HG03571 (cell line): ENCODE results near the gene SLC22A1.
"Not testable (repeated sequence)": the region's sequence is repeated elsewhere in the genome, so short reads cannot be mapped to it uniquely, and the experiment has no call there.

Experiments
- ATAC-seq: cut with Tn5 transposase; IDR thresholded peaks from one replicate; pipeline ENCODE4 v1.9.1; 2021; ENCODE audit not compliant: unreplicated experiment

The SLC22A1 gene

DNA sequence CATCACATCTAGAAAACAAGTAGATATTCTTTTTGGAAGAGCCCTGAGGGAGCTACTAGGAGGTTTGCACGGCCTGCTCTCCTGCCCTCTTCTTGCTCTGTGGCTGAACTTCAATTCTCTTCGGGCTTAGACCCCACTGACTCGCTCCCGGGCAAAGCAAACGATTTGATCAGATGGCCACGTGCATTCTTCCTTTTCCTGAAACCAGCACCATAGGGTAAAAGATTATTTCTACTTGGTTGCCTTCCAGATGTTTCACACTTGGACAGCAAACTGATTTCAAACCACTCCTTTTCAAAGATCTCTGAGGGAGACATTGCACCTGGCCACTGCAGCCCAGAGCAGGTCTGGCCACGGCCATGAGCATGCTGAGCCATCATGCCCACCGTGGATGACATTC, at the start of gene SLC22A1:
TSS of gene SLC22A1 (plus strand) at position 258 of the 400 bp plus-strand sequence. CDS start at position 379, 121 bp downstream.
- no peak for ATAC-seq

DNA sequence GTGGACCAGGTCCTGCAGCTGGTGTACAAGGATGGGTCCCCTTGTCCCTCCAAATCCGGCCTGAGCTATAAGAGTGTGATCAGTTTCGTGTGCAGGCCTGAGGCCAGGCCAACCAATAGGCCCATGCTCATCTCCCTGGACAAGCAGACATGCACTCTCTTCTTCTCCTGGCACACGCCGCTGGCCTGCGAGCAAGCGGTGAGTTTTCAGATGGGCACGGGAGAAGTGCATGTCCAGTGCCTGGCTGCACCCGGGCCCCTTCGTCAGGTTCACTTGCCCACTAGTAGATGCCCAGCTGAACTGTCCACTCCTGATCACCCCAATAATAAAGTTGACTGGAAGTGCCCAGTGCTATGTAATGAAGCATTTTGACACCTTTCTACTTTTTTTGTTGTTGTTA, 48.3 kb upstream of the SLC22A1 start:
- ATAC-seq: no peak

DNA sequence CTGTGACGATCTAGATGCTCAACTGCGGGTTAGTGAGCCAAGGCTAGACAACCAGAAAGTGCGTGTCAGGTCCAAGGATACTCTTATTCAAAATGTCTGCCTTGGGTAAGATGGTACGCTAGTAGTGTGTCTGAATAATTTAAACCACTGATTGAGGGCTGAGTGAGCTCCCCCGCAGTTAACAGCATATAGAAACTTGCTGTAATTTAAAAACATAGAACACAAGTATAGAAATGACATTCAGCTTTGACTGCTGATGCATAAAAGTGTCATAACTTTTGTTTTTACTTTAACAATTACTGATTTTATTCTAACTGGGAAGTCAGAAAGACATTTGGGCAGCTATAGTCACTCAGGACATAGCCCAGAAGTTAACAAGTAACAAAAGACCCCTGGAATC, 45.6 kb upstream of the SLC22A1 start:
- no peak for ATAC-seq

GRCh38 chr6:160077024-160077423, 44.6 kb upstream of the SLC22A1 start:
- ATAC-seq: no peak

DNA sequence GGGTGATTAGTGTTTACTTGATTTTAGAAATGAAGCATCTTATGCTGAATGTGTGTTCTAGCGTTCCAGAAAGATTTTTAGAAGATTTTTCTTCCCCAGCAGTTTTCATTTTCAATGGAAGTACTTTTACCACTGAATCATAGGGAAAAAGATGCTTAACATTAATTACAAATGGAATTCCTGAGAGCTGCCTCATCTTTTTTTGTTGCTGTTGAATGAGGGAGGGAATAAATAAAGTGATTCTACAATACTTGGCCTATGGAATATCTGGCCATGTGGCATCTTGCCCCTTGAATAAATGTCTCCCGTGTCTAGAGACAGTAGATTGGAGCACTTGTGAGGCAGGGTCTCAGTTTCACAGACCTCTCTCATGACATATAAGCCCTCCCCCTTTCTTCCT, 44.1 kb upstream of the SLC22A1 start:
- no peak for ATAC-seq

GRCh38 chr6:160078883-160079685, 42.5 kb upstream of the SLC22A1 start:
- ATAC-seq: no peak

- ATAC-seq: no peak
These were observed 42.0 kb upstream of the SLC22A1 start for GRCh38 chr6:160079686-160080043.

DNA sequence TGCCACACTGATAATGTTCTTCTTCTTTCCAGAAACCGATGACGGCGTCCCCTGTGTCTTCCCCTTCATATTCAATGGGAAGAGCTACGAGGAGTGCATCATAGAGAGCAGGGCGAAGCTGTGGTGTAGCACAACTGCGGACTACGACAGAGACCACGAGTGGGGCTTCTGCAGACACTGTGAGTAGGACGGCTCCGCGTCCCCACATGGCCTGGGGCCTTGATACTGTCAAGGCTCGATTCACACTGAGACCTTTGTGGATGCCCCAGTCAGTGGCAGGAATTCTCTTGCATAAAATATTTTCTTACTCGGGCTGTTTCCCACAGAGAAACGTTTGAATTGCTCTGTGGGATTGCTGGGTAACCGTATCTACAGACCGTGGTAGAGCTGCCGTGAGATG, 41.5 kb upstream of the SLC22A1 start:
- ATAC-seq: no peak

DNA sequence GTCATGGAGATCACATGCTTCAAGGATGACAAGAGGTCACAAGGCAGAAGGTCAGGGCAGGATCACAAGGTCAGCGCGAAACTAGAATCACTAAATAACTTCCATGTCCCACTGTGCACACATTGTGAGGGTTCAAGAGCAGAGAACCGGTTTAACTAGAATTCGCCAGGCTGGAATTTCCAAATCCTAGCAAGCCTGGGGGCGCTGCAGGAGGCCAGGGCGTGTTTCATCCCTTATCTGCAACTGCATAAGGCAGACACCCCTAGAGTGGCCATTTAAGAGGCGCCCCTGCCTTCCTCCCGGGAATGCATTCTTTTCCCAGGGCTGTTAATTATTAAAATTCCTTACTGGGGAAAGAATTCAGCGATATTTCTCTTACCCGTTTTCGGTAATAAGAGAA, 40.2 kb upstream of the SLC22A1 start:
- no peak for ATAC-seq

- ATAC-seq: no peak
These were observed 39.0 kb upstream of the SLC22A1 start for GRCh38 chr6:160082627-160083026.

DNA sequence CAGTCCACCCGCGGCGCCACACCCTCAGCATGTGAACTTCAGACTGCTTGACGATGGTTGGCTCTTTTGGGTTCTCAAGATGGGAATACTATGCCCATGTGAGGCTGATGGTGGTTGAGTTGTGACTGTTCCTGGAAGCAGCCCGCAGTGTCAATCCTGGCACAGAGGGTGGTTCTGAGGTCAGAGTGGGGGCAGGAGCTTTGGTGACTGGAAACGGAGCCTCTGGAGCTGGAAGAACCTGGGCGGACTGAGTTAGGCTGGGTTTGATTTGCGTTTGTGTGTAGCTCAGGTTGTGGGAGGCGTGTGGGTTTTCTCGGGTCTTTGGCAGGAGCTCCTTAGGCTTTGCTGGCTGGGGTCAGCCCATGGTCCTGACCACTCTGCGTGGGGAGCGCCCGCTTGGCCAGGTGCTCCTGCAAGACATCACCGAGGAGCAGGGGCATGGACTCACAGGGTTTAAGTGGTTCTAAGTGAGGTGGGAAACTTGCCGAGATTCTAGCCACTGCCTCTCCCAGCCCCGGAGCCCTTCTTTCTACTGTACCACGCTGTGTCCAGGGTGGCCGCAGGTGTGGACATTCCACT, 37.3 kb upstream of the SLC22A1 start:
- ATAC-seq: no peak

DNA sequence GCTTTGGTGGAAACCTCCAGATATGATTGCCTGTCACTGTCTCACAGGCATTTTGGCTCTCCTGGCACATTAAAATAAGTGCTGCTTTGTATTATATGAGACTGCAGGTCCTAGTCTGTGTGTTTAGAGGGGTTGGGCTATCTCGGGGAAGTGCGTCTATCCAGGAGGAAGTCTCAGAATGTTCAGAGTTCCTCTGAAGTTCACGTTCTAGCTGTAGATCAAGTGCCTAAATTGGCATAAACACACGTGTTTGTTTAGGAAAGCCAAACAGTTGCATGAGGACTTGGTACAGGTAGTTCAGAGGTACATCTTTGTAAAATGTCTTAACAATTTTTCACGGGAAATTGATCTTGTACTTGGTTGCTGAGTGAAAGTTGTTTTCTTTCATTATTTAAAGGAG, 36.4 kb upstream of the SLC22A1 start:
- ATAC-seq: no peak

DNA sequence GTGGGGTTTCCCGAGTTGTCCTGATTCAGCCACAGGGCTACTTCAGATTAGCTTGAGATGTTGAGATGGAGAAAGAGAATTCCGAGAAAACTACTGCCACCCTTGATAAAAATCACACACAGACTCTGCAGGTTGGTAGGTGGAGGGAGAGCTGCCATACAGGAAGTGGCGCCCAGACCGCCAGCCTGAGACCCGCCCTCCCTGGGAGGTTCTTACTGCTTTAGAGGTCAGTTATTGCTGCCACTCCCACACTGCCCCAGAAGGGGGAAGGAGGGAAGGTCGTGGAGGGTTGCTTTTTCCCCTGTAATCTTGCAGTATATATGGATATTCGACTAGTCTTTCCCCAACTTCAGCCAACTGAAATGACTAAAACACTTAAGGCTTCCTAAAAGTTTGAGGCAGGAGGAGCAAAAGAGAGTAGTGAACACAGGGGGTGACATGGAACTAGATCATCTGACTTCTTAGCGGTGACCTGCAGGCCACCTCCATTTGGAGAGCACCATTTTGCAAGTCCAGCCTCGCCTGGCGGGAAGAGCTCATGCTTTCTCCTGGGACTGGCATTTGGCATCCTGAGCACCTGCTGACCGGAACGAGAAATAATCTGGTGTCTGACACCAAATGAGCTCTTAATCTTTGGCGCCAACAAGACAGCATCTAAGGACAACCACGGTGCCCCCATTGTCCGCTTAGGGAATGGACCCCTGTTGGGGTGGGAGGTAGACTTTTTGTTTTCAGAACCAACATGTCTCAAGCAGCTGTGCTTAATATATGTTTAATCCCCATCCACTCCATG, 35.7 kb upstream of the SLC22A1 start:
- no peak for ATAC-seq

- ATAC-seq: no peak
These were observed 34.9 kb upstream of the SLC22A1 start for GRCh38 chr6:160086754-160087153.

DNA sequence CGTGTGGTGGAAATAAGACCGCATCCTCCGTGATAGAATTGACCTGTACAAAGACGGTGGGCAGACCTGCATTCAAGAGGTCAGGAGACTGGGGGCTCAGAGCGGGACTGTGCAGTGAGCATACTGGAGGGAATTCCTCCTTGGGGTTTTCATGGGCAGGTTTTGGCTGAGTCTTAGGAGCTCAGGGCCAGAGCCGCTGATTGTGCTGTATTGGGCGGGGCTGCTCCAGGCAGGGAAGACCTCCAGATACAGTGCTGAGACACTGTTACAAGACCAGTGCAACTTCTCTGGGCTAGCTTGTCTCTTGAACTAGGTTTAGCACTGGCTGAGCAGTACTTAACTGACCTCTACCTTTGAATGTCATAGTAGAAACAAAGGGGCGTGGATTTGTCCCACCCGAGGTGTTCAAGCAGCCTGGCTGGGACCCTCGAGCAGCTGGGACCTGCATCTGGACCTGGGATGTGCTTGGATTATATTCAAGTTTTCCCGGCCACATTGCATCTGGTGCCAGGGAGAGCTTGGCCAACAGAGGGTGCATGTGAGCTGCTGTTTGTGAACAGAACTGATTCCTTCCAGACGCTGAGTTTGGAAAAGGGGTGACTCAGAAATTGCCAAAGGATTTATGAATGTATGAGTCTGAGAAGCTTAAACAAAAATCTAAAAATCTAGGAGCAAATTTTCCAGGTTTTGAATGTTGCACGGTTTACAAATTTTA, 33.4 kb upstream of the SLC22A1 start:
- no peak for ATAC-seq

GRCh38 chr6:160088784-160089533, 32.7 kb upstream of the SLC22A1 start:
- ATAC-seq: no peak

DNA sequence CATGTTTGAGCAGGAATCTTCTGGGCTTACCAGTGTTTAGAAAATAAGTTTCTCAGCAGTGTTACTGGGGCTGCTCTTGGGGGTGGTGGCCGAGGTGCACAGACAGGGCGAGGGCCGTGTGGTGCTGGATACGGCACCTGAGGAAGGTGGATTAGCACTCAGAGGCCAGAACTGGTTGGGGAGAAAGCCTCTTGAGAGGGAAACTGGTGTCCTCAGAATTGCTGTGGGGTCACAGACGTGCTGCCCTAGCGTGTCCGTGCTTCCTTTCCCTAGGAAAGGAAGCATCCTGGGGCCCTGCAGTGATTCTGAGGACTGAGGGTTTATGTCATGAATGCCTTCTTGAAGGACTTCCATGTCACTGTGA, 32.1 kb upstream of the SLC22A1 start:
- no peak for ATAC-seq

DNA sequence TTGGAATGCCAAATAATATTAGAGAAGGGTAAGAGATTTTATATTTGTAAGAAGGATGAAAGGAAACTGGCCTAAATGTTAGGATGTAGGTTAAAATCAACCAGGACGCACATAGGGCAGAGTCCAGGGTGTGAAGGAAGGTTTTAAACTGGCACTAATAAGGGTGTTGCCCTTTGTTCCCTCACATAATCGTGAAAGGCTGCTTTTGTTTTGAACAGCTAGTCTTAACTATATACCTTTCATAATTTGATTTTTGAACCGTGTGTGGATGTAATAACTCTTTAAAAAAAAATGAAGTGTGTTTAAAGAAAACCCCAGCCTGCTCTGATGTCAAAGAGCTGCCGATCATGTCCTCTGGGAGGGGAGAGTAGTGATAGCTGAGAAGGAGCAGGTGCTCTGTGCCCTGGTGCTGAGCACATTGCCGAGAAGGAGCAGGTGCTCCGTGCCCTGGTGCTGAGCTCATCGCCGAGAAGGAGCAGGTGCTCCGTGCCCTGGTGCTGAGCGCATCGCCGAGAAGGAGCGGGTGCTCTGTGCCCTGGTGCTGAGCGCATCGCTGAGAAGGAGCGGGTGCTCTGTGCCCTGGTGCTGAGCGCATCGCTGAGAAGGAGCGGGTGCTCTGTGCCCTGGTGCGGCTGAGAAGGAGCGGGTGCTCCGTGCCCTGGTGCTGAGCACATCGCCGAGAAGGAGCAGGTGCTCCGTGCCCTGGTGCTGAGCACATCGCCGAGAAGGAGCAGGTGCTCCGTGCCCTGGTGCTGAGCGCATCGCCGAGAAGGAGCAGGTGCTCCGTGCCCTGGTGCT, 31.0 kb upstream of the SLC22A1 start:
- ATAC-seq: not testable (repeated sequence)

GRCh38 chr6:160092176-160092575, 29.4 kb upstream of the SLC22A1 start:
- not testable (repeated sequence) for ATAC-seq

GRCh38 chr6:160092602-160093001, 29.0 kb upstream of the SLC22A1 start:
- ATAC-seq: no peak
